Right lobe of liver (tissue), 6 donors: ENCODE data around the gene SCYL2. TPM values are rescaled to one million over a fixed set of nuclear protein-coding genes. Genes with fewer than 3 reads are reported as not detected.
A peak's percentile ranks its signal among the peaks of the same experiment; 100 is the strongest.

Experiments used
- ATAC-seq, 4 donors: fragments of 200-7000 bp; cut with Tn5 transposase; one replicate each; pipeline ENCODE4 v1.9.1; 2020; ENCODE audit warnings: mild to moderate bottlenecking in 4 of 4, moderate library complexity in 4 of 4
- DNase-seq, 3 donors: peaks; one replicate each; pipeline ENCODE4 v3.0.0-alpha.2; 2020
- H3K27ac ChIP-seq, 3 donors: fragments of 200-600 bp; one replicate each; pipeline ENCODE4 v1.8.0; 2022
- H3K27me3 ChIP-seq, 2 donors: fragments of 200-600 bp; one replicate each; pipeline ENCODE4 v1.8.0; 2022
- H3K36me3 ChIP-seq, 4 donors: fragments of 200-600 bp; sonication (generic) in 1 of 4; one replicate each; pipeline versions ENCODE4 v1.5.1 to v1.8.0; 2017 to 2022; ENCODE audit warnings: control low read depth in 1 of 4
- H3K4me1 ChIP-seq, 4 donors: fragments of 200-600 bp; sonication (generic) in 1 of 4; one replicate each; pipeline versions ENCODE4 v1.5.1 to v1.8.0; 2017 to 2022; ENCODE audit warnings: control low read depth in 1 of 4
- H3K4me3 ChIP-seq, 3 donors: fragments of 200-600 bp; one replicate each; pipeline ENCODE4 v1.8.0; 2022
- H3K9me3 ChIP-seq, 4 donors: fragments of 200-600 bp; sonication (generic) in 1 of 4; one replicate each; pipeline versions ENCODE4 v1.5.1 to v1.8.0; 2017 to 2022; ENCODE audit warnings: control low read depth in 1 of 4
- POLR2A ChIP-seq: fragments of 450-650 bp; IDR thresholded peaks from one replicate; pipeline ENCODE4 v1.6.1; 2017; ENCODE audit warnings: antibody characterized with exemption, mild to moderate bottlenecking
- WGBS: methylation state at CpG from one replicate; pipeline ENCODE4 v1.1.6; 2018; ENCODE audit warnings: low coverage, low lambda C conversion rate; ENCODE audit not compliant: insufficient coverage; ENCODE audit errors: missing lambda C conversion rate; 5-methylcytosine and 5-hydroxymethylcytosine counted together
- intact Hi-C, 2 donors: fragments of 100-400 bp; cut with DNase I; formaldehyde crosslinking; loops; one replicate each; pipeline versions ENCODE4 v1.11.2 to v1.14.1; 2022
- total RNA-seq, 6 experiments: library from RNA; depleted of rRNA in 2 of 6; stranded (reverse); fragments of >200 nt in 2 of 6; fragmentation: NEBNext Ultra II Directional in 3 of 6; extraction: Animal tissue kit (Norgen Biotek cat#: 25700) in 3 of 6; gene quantifications; one replicate each; pipeline versions ENCODE4 v1.1.0 to v1.2.4, GENCODE V29; 2016 to 2023
- TF ChIP-seq, protein P1 (sequence below), 4 donors: fragments of 200-600 bp in 3 of 4; fragments of 450-650 bp in 1 of 4; IDR thresholded peaks; one replicate each; pipeline versions ENCODE4 v1.5.1 to v1.8.0; 2016 to 2022; ENCODE audit warnings: antibody characterized with exemption in 4 of 4, mild to moderate bottlenecking in 2 of 4
- donor health status: DM: no; HTN: yes; CAD: no.
- donor health status: DM: no; HTN: no; CAD: no.
- donor health status: DM: no; HTN: no; CAD: no.
- donor health status: DM: no; HTN: yes; CAD: no.
- donor health status: DM: no; HTN: yes; CAD: no.

The SCYL2 gene
- total RNA-seq, 6 experiments from 2014 or later: 17.9 to 34.1 (median 28.0) TPM

GRCh38 chr12:100326208-100326607, 59.2 kb downstream of the SCYL2 start:
- no peak for ATAC-seq
- H3K4me3 ChIP-seq: no peak overlapping the region
- peaks cover 0 to 46% (median 6%) of the 10 kb centered on the region in 4 donors for H3K36me3 ChIP-seq
- intact Hi-C loops: no loop called here
- no peaks in the 10 kb centered on the region for H3K4me1 ChIP-seq
- no peaks in the 10 kb centered on the region for H3K9me3 ChIP-seq
- TF ChIP-seq, protein P1, sequence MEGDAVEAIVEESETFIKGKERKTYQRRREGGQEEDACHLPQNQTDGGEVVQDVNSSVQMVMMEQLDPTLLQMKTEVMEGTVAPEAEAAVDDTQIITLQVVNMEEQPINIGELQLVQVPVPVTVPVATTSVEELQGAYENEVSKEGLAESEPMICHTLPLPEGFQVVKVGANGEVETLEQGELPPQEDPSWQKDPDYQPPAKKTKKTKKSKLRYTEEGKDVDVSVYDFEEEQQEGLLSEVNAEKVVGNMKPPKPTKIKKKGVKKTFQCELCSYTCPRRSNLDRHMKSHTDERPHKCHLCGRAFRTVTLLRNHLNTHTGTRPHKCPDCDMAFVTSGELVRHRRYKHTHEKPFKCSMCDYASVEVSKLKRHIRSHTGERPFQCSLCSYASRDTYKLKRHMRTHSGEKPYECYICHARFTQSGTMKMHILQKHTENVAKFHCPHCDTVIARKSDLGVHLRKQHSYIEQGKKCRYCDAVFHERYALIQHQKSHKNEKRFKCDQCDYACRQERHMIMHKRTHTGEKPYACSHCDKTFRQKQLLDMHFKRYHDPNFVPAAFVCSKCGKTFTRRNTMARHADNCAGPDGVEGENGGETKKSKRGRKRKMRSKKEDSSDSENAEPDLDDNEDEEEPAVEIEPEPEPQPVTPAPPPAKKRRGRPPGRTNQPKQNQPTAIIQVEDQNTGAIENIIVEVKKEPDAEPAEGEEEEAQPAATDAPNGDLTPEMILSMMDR (IDR thresholded peaks at IDR 0.05): no peak
- no peak for TF ChIP-seq POLR2A
- no peaks in the 10 kb centered on the region for H3K27me3 ChIP-seq
- H3K27ac ChIP-seq: no peak overlapping the region
- no peak for DNase-seq

- no peaks in the 10 kb centered on the region for H3K9me3 ChIP-seq
- intact Hi-C loops: no loop called here
- peaks cover 0 to 43% (median 8%) of the 10 kb centered on the region in 4 donors for H3K36me3 ChIP-seq
- ATAC-seq (no peak), DNase-seq (no peak)
- TF ChIP-seq, protein P1 (IDR thresholded peaks at IDR 0.05): no peak
- no peak for TF ChIP-seq POLR2A
- H3K27ac ChIP-seq: no peak overlapping the region
- H3K4me3 ChIP-seq: no peak overlapping the region
- WGBS: no CpG with 5 or more reads among the region's 2 CpGs
- H3K27me3 ChIP-seq: no peaks in the 10 kb centered on the region
- peaks cover 0 to 4% (median 0%) of the 10 kb centered on the region in 4 donors for H3K4me1 ChIP-seq
These were observed 62.8 kb downstream of the SCYL2 start for GRCh38 chr12:100329800-100330199.

DNA sequence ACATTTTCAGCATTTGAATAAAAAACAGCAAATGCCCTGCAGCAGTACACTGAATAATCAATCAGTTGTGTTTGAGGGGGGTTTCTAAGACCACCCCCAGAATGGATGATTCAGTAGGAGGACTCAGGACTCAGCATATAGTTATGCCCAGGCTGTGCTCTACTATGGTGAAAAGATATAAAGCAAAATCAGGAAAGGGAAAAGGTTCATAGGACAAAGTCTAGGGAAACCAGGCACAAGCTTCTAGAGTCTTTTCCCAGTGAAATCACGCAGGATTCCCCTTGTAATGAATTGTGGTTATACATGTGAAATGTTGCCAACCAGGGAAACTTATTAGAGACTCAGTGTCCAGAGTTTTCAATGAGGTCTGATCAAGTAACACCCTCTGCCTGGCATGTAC, 64.9 kb downstream of the SCYL2 start:
- ATAC-seq: peak in 1 of 4 donors; percentile 65
- no peak overlapping the region for H3K27ac ChIP-seq
- DNase-seq: no peak
- intact Hi-C loops: no loop called here
- no peaks in the 10 kb centered on the region for H3K27me3 ChIP-seq
- 54% methylated on average over 1 of the region's 1 CpG for WGBS
- H3K4me3 ChIP-seq: no peak overlapping the region
- no peaks in the 10 kb centered on the region for H3K9me3 ChIP-seq
- TF ChIP-seq, protein P1 (IDR thresholded peaks at IDR 0.05): no peak
- TF ChIP-seq POLR2A: no peak
- H3K4me1 ChIP-seq: peaks cover 0 to 8% (median 0%) of the 10 kb centered on the region in 4 donors
- peaks cover 0 to 43% (median 7%) of the 10 kb centered on the region in 4 donors for H3K36me3 ChIP-seq

GRCh38 chr12:100332852-100333251, 65.9 kb downstream of the SCYL2 start:
- Histone ChIP-seq H3K27me3 (no peaks in the 10 kb centered on the region), H3K27ac (no peak overlapping the region), H3K4me3 (no peak overlapping the region), H3K36me3 (peaks cover 0 to 40% (median 4%) of the 10 kb centered on the region in 4 donors), H3K9me3 (no peaks in the 10 kb centered on the region), H3K4me1 (peaks cover 0 to 15% (median 0%) of the 10 kb centered on the region in 4 donors)
- intact Hi-C loops: no loop called here
- DNase-seq (no peak), ATAC-seq (no peak)
- TF ChIP-seq, protein P1 (IDR thresholded peaks at IDR 0.05): no peak
- TF ChIP-seq POLR2A: no peak
- WGBS: 81% methylated on average over 2 of the region's 2 CpGs

DNA sequence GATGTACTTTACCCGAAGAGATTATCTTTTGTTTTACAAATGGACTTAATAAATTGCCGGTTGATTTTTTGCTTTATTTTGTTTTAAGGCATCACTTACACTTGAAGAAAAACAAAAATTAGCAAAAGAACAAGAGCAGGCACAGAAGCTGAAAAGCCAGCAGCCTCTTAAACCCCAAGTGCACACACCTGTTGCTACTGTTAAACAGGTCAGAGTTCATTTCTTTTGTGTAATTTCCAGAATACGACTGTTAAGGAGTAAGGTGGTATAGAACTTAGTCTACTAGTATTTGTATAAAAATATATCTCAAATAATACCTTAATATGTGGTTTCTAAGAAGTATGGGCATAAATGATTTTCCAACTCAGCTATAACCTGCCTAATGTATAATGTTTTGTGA, 70.3 kb downstream of the SCYL2 start:
- H3K27ac ChIP-seq: peak overlapping the region in 2 of 3 donors; percentile 47 to 54
- no peak overlapping the region for H3K4me3 ChIP-seq
- peaks cover 0 to 17% (median 0%) of the 10 kb centered on the region in 4 donors for H3K4me1 ChIP-seq
- 34% methylated on average over 3 of the region's 3 CpGs for WGBS
- H3K27me3 ChIP-seq: no peaks in the 10 kb centered on the region
- no peak for DNase-seq
- intact Hi-C loops: no loop called here
- peaks cover 0 to 17% (median 4%) of the 10 kb centered on the region in 4 donors for H3K36me3 ChIP-seq
- ATAC-seq: peak; percentile 79 to 92 (median 88)
- TF ChIP-seq, protein P1 (IDR thresholded peaks at IDR 0.05): no peak
- TF ChIP-seq POLR2A: no peak
- H3K9me3 ChIP-seq: no peaks in the 10 kb centered on the region
